HT-29 (cell line): Measurements from ENCODE around the gene NHLRC2. TPM values are rescaled to one million over a fixed set of nuclear protein-coding genes. Genes with fewer than 3 reads are reported as not detected.
A peak's percentile ranks its signal among the peaks of the same experiment; 100 is the strongest.
"Not testable (repeated sequence)": the region's sequence is repeated elsewhere in the genome, so short reads cannot be mapped to it uniquely, and the experiment has no call there.

Experiments
- DNase-seq: peaks from one replicate; pipeline ENCODE4 v3.0.0-alpha.2; 2015; ENCODE audit warnings: low spot score
- total RNA-seq: library from RNA; depleted of rRNA; stranded (reverse); fragments of >200 nt; shearing (Covaris generic); gene quantifications from 2 replicates; pipeline ENCODE4 v1.2.3, GENCODE V29; 2014; rRNA removed

The NHLRC2 gene, protein sequence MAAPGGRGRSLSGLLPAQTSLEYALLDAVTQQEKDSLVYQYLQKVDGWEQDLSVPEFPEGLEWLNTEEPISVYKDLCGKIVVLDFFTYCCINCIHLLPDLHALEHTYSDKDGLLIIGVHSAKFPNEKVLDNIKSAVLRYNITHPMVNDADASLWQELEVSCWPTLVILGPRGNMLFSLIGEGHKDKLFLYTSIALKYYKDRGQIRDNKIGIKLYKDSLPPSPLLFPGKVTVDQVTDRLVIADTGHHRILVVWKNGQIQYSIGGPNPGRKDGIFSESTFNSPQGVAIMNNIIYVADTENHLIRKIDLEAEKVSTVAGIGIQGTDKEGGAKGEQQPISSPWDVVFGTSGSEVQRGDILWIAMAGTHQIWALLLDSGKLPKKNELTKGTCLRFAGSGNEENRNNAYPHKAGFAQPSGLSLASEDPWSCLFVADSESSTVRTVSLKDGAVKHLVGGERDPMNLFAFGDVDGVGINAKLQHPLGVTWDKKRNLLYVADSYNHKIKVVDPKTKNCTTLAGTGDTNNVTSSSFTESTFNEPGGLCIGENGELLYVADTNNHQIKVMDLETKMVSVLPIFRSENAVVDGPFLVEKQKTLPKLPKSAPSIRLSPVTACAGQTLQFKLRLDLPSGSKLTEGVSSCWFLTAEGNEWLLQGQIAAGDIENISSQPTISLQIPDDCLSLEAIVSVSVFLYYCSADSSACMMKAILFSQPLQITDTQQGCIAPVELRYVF
- total RNA-seq: 23.3 and 29.1 TPM in 2 replicates

DNA sequence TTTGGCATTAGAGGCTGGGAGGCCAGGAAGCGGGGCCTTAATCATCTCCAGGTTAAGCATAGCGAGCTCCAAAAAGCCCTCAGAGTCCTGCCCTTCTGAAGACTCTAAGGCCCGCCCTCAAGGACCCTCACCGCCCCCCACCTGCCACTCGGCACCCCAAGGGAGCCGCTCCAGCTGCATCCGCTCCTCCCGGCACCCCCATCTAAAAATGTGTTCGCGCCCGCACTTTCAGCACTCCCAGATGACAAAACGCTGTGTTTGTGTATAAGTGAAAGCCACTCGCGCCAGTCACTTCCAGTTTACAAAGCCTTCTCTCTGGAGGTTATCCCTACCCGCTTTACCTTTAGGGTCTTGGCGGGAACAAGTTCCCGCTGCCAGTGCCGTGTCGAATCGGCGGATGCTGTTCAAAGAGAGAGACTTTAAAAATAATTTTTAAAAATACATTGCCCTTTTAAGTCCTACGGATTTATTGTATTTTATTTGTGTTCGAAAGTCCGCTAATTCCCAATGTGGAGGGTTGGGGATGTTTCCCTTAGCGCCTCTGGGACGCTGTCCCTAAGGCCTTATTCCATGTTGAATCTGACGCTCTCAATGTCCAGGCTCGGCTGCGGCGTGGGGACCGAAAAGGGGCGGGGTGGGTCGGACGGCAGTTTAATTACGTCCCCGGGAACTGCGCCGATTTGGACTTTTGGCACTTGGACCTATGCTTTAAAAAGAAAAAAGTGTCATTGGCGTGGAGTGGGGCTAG lies at the start of gene NHLRC2, which contains the start of gene DCLRE1A:
TSS of gene NHLRC2 (plus strand) at position 649 of the 748 bp plus-strand sequence. CDS start 212 bp downstream, outside the sequence.
TSS of gene DCLRE1A (minus strand) at position 70 of the 748 bp plus-strand sequence. CDS start 900 bp downstream, outside the sequence.
- peak; percentile 90 for DNase-seq

DNA sequence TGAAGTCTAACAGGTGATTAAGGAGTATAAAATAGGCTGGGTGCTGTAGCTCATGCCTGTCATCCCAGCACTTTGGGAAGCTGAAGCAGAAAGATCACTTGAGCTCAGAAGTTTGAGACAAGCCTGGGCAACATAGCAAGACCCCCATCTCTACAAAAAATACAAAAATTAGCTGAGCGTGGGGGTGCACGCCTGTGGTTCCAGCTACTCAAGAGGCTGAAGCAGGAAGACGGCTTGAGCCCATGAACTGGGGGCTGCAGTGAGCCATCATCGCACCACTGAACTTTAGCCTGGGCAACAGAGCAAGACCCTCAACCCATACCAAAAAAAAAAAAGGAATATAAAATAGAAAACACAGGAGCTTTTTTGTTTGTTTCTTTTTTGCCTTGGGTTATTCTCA lies 48.0 kb upstream of the NHLRC2 start:
- DNase-seq: no peak

DNA sequence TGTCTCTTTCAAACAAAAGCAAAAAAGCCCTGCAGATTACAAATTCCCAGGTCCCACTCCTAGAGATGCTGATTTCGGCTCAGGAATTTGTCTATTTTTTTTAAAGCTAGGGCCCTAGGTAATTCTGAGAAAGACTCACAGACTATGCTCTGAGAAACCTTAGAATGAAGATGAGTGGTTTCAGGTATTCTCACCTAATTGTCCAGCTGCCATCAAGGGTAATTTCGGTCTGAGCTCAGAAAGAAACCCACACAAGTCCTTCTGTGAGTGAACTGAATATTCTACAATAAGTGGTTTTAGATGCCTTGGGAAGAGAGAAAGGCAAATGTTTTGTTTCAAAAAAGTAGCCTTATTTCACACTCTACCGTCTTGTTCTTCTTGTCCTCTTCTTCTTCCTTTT lies 46.3 kb upstream of the NHLRC2 start:
- no peak for DNase-seq

DNA sequence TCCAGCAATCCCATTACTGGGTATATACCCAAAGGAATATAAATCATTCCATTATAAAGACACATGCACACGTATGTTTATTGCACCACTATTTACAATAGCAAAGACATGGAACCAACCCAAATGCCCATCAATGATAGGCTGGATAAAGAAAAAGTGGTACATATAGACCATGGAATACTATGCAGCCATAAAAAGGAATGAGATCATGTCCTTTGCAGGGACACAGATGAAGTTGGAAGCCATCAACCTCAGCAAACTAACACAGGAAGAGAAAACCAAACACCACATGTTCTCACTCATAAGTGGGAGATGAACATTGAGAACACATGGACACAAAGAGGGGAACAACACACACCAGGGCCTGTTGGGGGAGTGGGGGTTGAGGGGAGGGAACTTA lies 39.8 kb upstream of the NHLRC2 start:
- DNase-seq: not testable (repeated sequence)

DNA sequence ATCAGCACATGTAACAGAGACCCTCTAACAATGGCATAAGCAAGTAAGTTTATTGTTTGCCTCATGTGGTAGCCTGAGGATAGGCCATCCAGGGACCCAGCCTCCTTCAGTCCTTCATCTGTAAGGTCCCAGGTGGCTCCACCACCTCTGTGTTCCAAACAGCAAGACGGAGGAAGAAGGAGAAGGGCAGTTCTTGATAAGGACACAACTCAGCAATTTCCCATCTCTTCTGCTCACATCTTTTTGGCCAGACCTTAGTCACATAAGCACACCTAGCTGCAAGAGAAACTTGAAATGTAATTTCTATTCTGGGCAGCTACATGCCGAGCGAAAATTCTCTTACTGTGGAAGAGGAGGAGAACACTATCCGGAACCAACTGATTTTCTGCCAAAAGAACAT lies 34.5 kb upstream of the NHLRC2 start:
- DNase-seq: no peak

DNA sequence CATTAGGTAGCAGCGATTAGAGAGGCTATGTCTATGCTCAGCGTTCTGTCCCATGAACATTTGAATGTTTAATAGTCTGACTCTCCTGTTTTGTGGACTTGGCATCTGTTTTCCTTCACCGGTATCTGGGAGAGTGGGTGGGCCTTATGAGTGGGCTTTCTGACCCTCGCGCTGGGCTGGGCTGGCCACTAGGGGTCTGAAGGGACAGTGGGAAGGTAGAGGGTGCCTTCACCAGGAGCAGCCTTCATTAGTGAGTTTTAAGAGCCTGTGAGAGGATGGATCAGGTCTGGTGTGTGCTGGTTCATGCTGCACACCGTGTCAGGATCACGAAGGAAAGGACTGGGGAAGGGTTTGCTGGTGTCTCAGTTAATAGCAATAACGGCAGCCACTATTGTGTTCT lies 34.0 kb upstream of the NHLRC2 start:
- no peak for DNase-seq

DNA sequence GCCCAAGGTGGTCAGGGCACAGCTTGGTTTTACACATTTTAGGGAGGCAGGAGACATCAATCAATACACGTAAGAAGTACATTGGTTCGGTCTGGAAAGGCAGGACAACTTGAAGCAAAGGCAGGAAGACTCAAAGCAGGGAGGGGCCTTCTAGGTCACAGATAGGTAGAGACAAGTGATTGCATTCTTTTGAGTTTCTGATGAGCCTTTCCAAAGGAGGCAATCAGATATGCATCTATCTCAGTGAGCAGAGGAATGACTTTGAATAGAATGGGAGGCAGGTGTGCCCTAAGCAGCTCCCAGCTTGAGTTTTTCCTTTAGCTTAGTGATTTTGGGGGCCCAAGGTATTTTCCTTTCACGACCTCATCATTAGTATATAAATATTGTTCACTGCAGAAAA lies 33.2 kb upstream of the NHLRC2 start:
- not testable (repeated sequence) for DNase-seq

DNA sequence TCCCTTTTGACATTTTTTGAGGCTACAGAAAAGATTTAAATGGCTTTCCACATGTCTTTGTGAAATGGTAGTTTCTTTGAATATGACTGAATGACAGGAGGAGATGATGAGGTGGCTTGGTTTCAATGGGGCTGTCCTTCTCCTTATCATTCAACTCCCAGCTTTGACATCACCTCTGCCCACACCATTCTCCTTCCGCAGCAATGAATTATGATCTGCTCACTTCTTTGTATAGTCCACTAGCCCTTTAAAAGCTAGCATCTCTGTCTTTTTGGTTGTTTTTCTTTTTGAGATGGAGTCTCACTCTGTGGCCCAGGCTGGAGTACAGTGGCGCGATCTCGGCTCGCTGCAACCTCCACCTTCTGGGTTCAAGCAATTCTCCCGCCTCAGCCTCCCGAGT lies 32.3 kb upstream of the NHLRC2 start:
- DNase-seq: no peak

DNA sequence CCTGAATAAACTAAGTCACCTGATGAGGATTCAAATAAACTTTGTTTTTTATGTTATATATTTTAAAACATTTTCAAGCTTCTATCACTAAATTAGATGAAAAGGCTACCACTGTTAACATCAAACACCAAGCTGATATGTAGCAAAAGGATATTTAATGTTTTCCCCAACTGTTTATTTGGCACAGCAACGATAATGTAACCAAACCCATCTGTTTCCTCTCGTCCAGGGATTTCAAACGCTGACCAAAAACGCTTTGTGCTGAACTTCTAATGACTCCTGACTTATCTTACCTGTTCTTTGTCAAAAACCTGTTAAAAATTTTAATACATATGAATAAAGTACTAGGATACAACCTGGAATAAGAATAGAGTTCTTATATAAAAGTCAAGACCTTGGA lies 31.1 kb upstream of the NHLRC2 start:
- DNase-seq: no peak

DNA sequence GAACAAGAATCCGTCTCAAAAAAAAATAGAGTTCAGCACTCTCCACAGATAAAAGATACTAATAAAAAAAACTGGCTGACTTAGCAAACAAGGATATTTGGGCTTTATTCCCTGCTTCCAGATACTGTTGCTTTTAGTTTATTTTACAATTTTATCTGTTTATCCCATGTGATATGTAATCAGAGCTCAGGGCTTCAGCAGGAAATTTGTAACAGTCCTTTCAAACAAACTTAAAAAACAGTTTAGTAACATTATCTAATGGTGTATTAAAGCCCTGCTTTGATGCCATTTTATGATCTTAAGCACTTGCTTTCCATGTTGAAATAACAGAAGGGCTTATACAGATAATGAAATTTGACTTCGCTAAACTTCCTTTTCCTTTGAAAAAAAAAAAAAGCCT lies 28.7 kb upstream of the NHLRC2 start:
- DNase-seq: no peak

DNA sequence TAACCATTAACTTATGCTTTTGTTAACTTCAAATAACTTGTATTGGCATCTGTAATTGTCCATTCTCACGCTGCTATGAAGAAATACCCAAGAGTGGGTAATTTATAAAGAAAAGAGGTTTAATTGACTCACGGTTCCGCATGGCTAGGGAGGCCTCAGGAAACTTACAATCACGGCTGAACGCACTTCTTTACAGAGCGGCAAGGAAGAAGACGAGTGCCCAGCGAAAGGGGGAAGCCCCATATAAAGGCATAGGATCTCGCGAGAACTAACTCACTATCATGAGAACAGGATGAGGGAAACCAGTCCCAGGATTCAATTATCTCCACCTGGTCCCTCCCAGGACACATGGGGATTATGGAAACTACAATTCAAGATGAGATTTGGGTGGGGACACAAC lies 25.9 kb upstream of the NHLRC2 start:
- not testable (repeated sequence) for DNase-seq

DNA sequence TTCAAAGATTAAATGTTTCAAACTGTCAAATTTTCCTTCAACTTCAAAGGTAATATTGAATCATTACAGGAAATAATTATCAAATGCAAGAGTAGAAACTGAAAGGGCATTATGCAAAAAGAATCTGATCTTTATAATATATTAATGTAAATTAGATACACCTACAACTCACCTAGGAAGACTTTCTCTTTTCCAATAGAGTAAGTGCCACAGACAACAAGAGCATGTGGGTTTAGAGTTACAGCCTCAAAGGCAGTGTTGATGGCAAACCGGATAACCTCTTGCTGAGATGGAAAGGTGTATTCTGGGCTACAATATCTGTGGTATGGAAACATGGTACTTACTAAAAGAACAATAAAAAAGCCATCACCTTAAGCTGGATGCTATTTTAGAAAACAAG lies 12.3 kb upstream of the NHLRC2 start:
- no peak for DNase-seq

DNA sequence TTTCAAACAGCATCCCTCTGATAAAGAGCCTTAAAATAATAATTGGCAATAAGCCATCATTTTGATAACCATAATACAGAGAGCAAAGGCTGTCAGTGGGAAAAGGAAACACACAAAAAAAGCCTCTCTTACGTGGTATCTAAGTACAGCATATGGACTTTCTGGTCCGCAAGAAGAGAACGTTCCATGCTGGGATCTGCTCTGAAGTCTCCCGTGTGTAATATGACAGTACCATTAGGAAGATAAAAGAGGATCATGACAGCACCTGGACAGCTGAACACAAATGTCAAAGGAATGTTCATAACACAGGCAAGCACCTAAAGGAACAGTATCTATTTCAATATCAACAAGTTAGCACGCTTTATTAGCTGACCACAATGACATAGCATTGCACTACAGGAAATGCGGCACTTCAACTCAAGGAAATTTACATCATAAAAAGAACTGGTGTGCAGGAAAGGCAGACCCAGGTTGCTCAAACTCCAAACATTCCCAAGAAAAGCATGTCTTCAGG lies 10.4 kb upstream of the NHLRC2 start:
- peak; percentile 7 for DNase-seq

DNA sequence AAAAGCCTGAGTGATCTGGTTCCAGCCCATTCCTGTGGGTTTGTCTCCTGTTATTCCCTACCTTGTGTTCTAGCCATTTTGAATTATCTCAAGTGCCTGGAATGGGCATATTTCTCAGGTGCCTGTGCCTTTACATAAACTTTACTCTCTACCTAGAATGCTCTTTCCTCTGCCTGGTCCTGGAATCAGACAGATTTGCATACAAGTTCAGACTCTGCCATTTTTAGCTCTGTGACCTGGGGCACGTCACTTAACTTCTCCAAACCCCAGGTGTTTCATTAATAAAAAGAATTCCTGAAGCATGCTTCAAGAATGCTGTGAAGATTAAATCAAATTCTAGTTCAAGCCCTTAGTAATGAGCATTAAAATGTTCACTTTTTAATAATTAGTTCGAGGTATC lies 8.4 kb upstream of the NHLRC2 start:
- DNase-seq: no peak

DNA sequence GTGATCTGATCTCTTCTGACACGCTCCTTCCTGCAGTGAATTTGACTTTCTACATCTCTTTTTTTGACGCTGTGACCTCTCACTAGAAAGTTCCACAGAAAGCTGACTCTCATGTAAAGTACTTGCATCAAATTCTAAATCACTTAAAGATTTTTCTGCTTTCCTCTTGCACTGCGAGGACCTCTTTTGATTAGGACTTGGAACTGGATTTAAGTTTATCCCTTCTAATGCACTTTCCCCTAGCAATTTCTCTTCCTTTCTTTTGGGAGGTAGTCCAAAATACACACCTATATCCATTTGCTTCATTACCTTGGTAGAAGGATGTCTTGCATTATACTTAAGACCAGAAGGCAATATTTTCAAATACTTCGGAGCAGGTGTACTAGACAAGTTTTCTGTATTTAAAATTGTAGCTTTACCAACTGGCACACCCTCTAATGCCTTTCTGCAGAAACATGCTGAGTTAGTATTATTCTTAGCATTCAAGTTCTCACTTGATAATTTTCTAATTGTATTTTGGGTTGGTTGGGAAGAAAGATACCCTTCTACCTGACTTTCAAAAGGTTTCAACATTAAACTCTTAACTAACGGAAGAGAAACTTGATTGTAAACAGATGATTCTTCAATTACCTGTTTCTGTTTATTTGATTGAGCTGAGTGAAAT lies 5.2 kb upstream of the NHLRC2 start:
- DNase-seq: no peak

DNA sequence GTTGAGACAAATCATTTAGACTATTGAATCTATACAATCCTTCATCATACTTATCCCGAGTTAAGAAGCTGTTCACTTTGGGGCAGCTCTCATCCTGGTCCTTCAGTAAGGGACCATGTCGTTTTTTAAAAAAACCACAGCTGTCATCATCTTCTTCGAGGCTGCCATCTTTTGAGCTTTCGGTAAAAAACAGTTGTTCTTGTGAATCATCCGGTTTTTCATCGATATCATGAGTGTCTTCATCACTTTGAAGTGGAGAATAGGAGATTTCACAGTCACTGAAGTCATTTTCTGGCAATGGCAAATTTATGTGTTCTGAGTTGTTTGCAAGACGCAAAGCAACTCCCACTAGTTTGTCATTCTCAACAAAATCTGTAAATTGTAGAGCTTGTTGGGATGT lies 4.5 kb upstream of the NHLRC2 start:
- no peak for DNase-seq

DNA sequence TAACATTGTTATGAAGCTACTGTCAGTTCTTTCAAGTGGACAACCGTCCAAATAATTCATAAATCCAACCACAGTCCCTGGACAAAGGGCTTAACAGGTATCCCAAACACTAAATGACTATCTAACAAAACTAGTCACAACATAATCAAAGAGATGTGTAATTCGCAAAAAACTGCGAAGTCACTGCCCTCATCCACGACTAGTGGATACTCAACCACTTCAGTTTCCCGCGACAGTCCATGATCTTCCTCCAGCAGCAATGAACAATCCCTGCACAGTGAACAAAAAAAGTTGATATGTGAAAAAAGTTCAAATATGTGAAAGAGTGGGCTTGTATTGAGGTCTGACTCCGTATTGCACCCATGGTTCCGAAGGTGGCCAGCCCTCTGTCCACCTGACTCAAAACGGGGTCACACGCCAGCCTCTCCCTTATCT lies 866 bp upstream of the NHLRC2 start:
- peak; percentile 60 for DNase-seq

DNA sequence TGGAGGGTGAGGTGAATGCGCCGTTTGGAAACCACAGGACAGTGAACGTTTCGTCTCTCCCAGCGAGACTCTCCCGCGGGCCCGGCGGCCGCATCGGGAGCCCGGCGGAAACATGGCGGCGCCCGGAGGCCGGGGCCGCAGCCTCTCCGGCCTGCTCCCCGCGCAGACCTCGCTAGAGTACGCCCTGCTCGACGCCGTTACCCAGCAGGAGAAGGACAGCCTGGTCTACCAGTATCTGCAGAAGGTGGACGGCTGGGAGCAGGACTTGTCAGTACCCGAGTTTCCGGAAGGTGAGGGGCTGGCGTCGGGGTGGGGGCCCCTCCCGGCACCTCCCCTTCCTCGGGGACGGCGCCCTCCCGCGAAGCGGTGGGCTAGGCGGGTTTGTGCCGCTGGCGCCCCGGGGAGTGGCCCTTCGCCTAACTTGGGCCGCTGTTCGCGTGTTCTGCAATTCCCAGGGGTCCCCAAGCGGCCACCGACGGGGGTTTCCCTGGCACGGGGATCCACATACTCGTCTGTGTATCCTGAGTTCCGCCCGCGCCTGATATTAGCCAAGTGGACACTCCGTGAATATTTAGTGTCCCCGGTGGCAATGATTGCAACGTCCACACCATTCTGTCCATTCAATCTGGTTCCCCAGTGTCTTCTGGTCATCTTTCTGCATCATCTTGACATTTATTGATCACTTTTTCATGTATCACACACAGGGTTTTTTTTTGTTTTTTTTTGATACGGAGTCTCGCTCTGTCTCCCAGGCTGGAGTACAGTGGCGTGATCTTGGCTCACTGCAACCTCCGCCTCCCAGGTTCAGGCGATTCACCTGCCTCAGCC lies 514 bp downstream of the NHLRC2 start:
- peak; percentile 75 for DNase-seq

DNA sequence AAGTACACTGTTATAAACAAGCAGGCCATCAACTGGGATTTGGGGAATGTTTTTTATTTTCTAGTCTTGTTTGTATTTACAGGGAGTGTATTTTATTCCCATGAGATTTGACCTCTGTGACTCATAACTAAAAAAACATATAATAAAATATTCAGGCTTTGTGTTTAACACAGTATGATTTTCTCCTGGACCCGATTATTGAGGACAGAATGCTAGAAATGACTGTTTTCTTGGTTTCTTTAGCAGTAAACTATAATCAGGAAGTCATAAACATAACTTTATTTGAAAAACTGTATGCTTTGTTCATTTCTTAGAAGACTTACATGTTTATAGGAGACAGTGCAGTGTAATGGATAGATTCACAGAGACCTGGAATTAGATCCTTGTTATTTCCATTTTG lies 2.1 kb downstream of the NHLRC2 start:
- DNase-seq: no peak

DNA sequence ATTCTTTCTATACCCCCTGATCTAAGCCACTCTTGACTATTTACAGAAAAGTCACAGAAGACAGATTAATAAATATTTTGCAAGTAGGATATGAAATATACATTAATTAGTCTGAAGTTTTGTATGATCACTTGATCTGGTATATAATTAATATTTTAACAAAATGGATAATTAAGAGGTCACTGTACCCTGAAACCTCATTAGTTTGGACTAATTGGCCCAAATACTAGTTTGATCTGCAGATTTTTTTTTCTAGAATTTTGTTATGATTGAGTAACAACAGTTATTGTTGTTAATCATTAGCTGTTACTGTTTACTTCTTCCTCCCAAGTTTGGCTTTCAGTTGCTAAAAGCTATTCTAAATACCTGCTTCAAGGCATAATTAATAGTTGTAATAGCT lies 2.7 kb downstream of the NHLRC2 start:
- no peak for DNase-seq
